Large intestine (tissue), 3 donors: ENCODE results near the gene USP53. TPM values are rescaled to one million over a fixed set of nuclear protein-coding genes. Genes with fewer than 3 reads are reported as not detected.
"Not testable (repeated sequence)": the region's sequence is repeated elsewhere in the genome, so short reads cannot be mapped to it uniquely, and the experiment has no call there.

Experiments
- DNase-seq, 2 donors: peaks; one replicate each; pipeline versions ENCODE4 v3.0.0 to v3.0.0-alpha.2; 2013
- H3K27ac ChIP-seq: one replicate; pipeline ENCODE4 v1.5.1; 2013; ENCODE audit warnings: low read length
- H3K27me3 ChIP-seq: 2 replicates; pipeline ENCODE4 v1.6.1; 2013; ENCODE audit warnings: low read length; ENCODE audit not compliant: control insufficient read depth, insufficient read depth
- H3K36me3 ChIP-seq: 2 replicates; pipeline ENCODE4 v1.6.1; 2013; ENCODE audit warnings: low read length; ENCODE audit not compliant: control insufficient read depth, insufficient read depth
- H3K4me1 ChIP-seq: one replicate; pipeline ENCODE4 v1.6.1; 2013; ENCODE audit warnings: low read length; ENCODE audit not compliant: control insufficient read depth, insufficient read depth
- H3K4me3 ChIP-seq: one replicate; pipeline ENCODE4 v1.5.1; 2013; ENCODE audit warnings: low read length
- H3K9me3 ChIP-seq: one replicate; pipeline ENCODE4 v1.6.1; 2013; ENCODE audit warnings: mild to moderate bottlenecking, low read depth, low read length, moderate library complexity; ENCODE audit not compliant: control insufficient read depth
- WGBS: methylation state at CpG from one replicate; pipeline ENCODE4 v1.1.5; 2013; ENCODE audit warnings: low lambda C conversion rate; ENCODE audit not compliant: insufficient coverage; 5-methylcytosine and 5-hydroxymethylcytosine counted together
- polyA plus RNA-seq: library from polyadenylated mRNA; unstranded; fragments of 120-200 nt; gene quantifications from one replicate; pipeline ENCODE4 v1.2.1, GENCODE V29; 2013

USP53 gene
- polyA plus RNA-seq, 1 donor: 20.3 TPM

DNA sequence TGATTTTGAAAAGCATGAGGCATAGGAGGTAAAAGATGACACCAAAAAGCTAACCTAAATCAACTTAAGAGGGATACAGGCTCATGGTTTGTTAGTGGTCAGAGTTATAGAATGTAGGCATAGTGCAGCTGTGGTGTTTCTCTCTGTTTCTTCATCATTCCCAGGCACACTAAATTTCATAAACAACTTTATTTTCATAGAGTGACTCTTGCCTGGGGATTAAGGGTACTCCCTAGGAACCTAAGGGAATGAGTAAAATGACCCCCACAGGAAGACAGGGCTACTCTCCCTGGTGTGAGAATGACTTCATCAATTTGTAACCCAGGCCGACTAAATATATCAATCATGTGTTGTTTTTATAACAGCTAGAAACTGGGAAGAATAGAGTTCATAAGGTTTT is 98.3 kb downstream of the USP53 start:
- no peak for DNase-seq
- H3K4me1 ChIP-seq: no peaks in the 10 kb centered on the region
- peaks cover 4% of the 10 kb centered on the region for H3K9me3 ChIP-seq
- H3K36me3 ChIP-seq: no peaks in the 10 kb centered on the region
- H3K4me3 ChIP-seq: no peak overlapping the region
- WGBS: 100% methylated on average over 1 of the region's 1 CpG
- no peaks in the 10 kb centered on the region for H3K27me3 ChIP-seq
- no peak overlapping the region for H3K27ac ChIP-seq

DNA sequence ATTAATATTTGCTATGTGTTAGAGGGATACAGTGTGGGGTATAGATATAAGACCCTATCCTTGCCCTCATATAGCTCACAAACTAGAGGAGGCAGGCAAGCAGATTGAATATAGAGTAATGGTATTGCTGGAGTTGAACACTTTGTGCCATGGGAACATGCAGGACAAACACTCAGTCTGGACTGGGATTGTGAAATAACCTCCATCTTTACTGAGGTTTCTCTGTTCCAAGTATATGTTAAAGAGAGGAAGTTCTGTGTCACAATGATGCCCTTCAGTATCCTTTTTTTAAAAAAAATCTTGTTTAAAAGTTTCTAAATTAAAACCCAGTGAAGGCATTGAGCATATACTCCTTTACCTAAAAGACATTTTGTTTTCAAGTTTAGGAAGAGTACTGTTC is 100.7 kb downstream of the USP53 start:
- no peaks in the 10 kb centered on the region for H3K4me1 ChIP-seq
- H3K27me3 ChIP-seq: no peaks in the 10 kb centered on the region
- H3K27ac ChIP-seq: no peak overlapping the region
- no peaks in the 10 kb centered on the region for H3K36me3 ChIP-seq
- no peak overlapping the region for H3K4me3 ChIP-seq
- DNase-seq: no peak
- no peaks in the 10 kb centered on the region for H3K9me3 ChIP-seq

- Histone ChIP-seq H3K27me3 (no peaks in the 10 kb centered on the region), H3K36me3 (peaks cover 3% of the 10 kb centered on the region), H3K4me1 (peaks cover 3% of the 10 kb centered on the region), H3K27ac (no peak overlapping the region), H3K9me3 (no peaks in the 10 kb centered on the region), H3K4me3 (no peak overlapping the region)
- DNase-seq: peak; percentile 37 to 62
- WGBS: 0% methylated on average over 1 of the region's 4 CpGs
Measured at GRCh38 chr4:119314356-119314755, 101.8 kb downstream of the USP53 start.

- no peaks in the 10 kb centered on the region for H3K27me3 ChIP-seq
- no peak for DNase-seq
- H3K9me3 ChIP-seq: no peaks in the 10 kb centered on the region
- H3K4me3 ChIP-seq: no peak overlapping the region
- H3K27ac ChIP-seq: no peak overlapping the region
- WGBS: no CpG with 5 or more reads among the region's 2 CpGs
- peaks cover 3% of the 10 kb centered on the region for H3K4me1 ChIP-seq
- peaks cover 3% of the 10 kb centered on the region for H3K36me3 ChIP-seq
Measured at GRCh38 chr4:119315036-119315435, 102.5 kb downstream of the USP53 start.

DNA sequence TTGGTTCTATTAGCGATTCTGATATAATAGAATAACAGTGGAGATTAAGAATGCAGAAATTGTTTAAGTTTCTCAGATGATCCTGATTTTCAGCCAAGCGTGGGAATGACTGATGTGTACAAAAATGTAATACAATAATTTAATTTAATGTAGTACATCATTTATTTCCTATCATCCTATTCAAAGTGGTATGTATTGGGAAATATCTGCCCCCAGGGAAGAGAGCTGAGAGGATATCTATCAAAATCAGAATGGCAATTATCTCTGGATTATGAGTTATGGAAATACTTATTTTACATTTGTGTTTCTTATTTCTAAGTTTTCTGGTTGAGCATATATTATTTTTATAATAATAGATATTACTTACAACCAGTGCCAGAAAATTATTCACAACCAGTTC is 105.5 kb downstream of the USP53 start:
- peak overlapping the region; percentile 61 for H3K4me3 ChIP-seq
- H3K36me3 ChIP-seq: peaks cover 3% of the 10 kb centered on the region
- H3K9me3 ChIP-seq: no peaks in the 10 kb centered on the region
- no peaks in the 10 kb centered on the region for H3K27me3 ChIP-seq
- 70% methylated on average over 2 of the region's 2 CpGs for WGBS
- H3K4me1 ChIP-seq: peaks cover 9% of the 10 kb centered on the region
- no peak overlapping the region for H3K27ac ChIP-seq
- DNase-seq: no peak

GRCh38 chr4:119321921-119322687 is 109.6 kb downstream of the USP53 start, which contains the start of gene FABP2:
Gene FABP2, minus strand, starts transcription at chr4:119322138. Its CDS starts 36 bp downstream, at chr4:119322102.
- Histone ChIP-seq H3K9me3 (no peaks in the 10 kb centered on the region), H3K27me3 (no peaks in the 10 kb centered on the region), H3K4me1 (peaks cover 13% of the 10 kb centered on the region), H3K4me3 (peak within 1 kb of the TSS; percentile 61), H3K27ac (peak within 1 kb of the TSS; percentile 89), H3K36me3 (peaks cover 3% of the 10 kb centered on the region)
- WGBS: 27% methylated on average over 4 of the region's 6 CpGs
- peak; percentile 55 to 83 for DNase-seq

GRCh38 chr4:119328695-119329094 is 116.2 kb downstream of the USP53 start:
- Histone ChIP-seq H3K4me3 (no peak overlapping the region), H3K27ac (peak overlapping the region; percentile 12), H3K9me3 (no peaks in the 10 kb centered on the region), H3K36me3 (no peaks in the 10 kb centered on the region), H3K27me3 (no peaks in the 10 kb centered on the region), H3K4me1 (peaks cover 2% of the 10 kb centered on the region)
- 33% methylated on average over 1 of the region's 2 CpGs for WGBS
- peak; percentile 39 to 68 for DNase-seq

DNA sequence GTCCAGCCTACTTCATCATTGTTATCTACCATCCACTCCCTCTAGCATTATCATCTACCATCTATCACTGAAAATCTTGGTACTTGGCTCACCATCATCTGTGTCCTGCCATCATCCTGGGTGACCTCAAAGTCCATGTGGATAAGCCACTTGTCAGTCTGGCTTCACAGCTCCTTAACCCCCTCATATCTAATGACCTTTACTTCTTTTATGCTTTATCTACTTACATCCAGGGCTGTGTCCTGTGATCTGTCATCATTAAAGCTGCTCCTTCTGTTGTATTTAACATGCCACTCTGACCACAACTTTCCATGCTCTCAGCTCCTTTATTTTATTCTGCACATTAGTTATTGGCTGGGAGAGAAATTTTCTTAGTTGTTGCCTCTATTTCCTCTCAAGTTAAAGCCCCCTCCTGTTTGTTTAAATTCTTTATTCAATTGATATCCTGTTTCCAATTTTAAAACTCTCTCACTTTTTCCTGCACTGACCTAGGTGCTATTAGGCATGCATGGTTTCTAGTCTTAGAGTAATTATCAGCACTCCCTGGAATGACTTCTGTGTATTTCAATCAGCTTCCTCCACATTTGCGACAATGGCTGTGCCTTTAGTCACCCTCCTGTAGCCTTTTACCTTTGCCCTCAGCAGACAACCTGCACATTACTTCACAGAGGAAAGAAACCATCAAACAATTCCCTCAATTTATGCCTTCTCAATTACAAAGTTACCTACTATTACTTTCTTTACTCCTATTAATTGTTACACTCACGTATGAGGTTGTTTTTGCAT is 117.5 kb downstream of the USP53 start:
- Histone ChIP-seq H3K9me3 (no peaks in the 10 kb centered on the region), H3K4me1 (no peaks in the 10 kb centered on the region), H3K27me3 (no peaks in the 10 kb centered on the region), H3K27ac (peak overlapping the region; percentile 0), H3K36me3 (no peaks in the 10 kb centered on the region), H3K4me3 (no peak overlapping the region)
- peak; percentile 42 to 57 for DNase-seq
- 100% methylated on average over 1 of the region's 2 CpGs for WGBS

GRCh38 chr4:119336332-119336979 is 123.9 kb downstream of the USP53 start:
- H3K27ac ChIP-seq, H3K36me3 ChIP-seq, H3K4me1 ChIP-seq, DNase-seq, H3K4me3 ChIP-seq, H3K9me3 ChIP-seq, H3K27me3 ChIP-seq: not testable (repeated sequence)
- 100% methylated on average over 1 of the region's 4 CpGs for whole genome bisulfite sequencing

DNA sequence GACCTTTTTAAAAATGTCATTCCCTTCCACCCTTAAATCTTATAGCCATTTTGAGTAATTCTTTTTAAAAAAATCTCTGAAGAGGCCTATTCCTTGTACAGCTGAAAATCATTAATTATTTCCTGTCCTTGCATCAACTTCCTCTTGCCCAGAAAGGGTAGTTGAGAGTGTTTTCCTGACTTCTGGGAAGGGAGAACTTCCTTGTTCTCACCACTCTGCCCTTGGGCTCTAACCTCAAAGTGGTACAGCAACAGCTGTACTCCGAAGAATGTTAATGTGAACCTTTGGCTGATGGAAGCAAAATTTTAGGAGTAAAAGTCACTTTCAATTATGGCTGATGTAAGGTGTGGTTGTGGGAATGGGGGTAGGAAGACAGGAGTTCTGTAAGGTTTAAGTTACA is 124.5 kb downstream of the USP53 start:
- no peak overlapping the region for H3K27ac ChIP-seq
- no peak for DNase-seq
- H3K4me3 ChIP-seq: no peak overlapping the region
- no peaks in the 10 kb centered on the region for H3K27me3 ChIP-seq
- no peaks in the 10 kb centered on the region for H3K9me3 ChIP-seq
- no peaks in the 10 kb centered on the region for H3K4me1 ChIP-seq
- H3K36me3 ChIP-seq: no peaks in the 10 kb centered on the region
- WGBS: no CpG with 5 or more reads among the region's 1 CpG
